IPS-NIHi11 (cell line): Measurements from ENCODE around the gene UGT1A5.
A peak's percentile ranks its signal among the peaks of the same experiment; 100 is the strongest.
"Not testable (repeated sequence)": the region's sequence is repeated elsewhere in the genome, so short reads cannot be mapped to it uniquely, and the experiment has no call there.

Experiments used
- DNase-seq: peaks from one replicate; pipeline ENCODE4 v3.0.0; 2012; ENCODE audit warnings: mixed read lengths, low spot score

Gene UGT1A5

GRCh38 chr2:233746475-233747282 lies 34.0 kb downstream of the UGT1A5 start:
- no peak for DNase-seq

DNA sequence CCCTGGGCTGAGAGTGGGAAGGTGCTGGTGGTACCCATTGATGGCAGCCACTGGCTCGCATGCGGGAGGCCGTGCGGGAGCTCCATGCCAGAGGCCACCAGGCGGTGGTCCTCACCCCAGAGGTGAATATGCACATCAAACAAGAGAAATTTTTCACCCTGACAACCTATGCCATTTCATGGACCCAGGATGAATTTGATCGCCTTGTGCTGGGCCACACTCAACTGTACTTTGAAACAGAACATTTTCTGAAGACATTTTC lies 34.5 kb downstream of the UGT1A5 start:
- no peak for DNase-seq

DNA sequence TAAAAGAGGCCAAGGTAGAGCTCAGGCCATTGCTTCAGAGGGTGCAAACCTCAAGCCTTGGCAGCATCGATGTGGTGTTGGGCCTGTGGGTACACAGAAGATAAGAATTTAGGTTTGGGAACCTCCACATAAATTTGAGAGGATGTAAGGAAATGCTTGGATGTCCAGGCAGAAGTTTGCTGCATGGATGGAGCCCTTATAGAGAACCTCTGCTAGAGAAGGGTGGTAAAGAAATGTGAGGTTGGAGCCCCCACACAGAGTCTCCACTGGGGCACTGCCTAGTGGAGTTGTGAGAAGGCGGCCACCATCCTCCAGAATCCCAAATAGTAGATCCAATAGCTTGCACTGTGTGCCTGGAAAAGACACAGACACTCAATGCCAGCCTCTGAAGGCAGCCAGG lies 38.0 kb downstream of the UGT1A5 start:
- DNase-seq: not testable (repeated sequence)

DNA sequence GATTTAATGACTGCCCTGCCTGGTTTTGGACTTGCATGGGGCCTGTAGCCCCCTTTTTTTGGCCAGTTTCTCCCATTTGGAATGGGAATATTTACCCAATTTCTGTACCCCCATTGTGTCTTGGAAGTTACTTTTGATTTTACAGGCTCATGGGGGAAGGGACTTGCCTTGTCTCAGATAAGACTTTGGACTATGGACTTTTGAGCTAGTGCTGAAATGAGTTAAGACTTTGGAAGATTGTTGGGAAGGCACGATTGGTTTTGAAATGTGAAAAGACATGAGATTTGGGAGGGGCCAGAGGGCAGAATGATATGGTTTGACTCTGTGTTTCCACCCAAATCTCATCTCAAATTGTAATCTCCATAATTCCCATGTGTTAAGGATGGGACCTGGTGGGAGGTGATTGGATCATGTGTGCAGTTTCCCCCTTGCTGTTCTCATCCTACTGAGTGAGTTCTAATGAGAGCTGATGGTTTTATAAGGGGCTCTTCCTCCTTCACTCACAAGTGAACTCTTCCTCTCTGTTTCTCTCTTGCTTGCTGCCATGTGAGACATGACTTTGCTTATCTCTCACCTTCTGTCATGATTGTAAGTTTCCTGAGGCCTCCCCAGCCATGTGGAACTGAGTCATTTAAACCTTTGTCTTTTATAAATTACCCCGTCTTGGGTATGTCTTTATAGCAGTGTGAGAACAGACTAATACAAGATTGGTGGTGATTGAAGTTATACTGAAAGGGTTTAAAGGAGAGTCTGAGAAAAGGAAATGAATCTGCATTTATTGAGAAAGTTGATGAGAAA lies 38.7 kb downstream of the UGT1A5 start:
- not testable (repeated sequence) for DNase-seq

DNA sequence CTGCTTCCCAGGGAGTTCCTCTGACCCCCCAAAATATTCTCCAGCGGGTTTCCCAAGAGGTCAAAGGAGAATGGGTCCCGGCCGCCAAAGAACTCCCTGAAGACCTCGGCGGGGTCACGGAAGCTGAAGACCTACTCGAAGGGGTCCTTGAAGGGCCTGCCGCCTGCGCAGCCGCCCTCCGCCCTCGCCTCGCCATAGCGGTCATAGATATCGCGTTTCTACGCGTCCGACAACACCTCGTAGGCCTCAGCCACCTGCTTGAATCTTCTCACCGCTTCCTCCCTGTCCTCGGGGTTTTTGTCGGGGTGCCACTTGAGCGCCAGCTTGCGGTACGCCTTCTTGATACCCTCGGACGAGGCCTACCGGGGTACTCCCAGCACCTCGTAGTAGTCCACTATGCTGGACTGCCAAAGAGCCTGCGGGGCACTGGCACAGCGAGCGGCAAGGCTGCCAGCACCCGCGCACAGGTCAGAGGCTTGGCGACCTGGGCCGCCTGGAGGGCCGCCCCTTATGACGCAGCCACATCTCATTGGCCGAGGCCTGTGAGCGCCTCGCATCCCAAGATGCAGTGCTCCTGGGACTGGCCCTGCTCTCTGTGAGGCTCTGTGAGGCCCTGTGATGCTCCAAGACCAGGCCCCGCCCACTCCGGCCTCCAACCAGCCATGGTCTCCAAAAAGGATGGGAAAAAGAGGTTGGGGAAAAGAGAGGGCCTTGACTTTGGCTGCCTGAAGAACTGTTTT lies 42.3 kb downstream of the UGT1A5 start:
- no peak for DNase-seq

DNA sequence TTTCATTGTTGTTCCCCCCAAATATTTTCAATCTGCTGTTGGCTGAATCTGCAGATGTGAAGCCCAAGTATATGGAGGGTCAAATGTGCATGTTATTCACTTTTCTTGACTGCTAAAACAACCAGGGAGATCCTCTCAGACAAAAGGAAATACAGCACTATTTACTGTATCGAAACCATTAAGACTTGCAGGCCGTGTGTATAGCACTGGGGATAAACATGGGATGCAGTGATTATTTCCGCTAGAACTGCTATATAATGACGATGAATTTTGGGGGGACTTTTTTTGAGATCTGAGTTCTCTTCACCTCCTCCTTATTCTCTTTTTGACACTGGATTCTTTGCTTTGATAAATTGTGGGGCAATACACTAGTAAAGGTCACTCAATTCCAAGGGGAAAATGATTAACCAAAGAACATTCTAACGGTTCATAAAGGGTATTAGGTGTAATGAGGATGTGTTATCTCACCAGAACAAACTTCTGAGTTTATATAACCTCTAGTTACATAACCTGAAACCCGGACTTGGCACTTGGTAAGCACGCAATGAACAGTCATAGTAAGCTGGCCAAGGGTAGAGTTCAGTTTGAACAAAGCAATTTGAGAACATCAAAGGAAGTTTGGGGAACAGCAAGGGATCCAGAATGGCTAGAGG lies 43.8 kb downstream of the UGT1A5 start:
- no peak for DNase-seq

- DNase-seq: no peak
These were observed 45.4 kb downstream of the UGT1A5 start for GRCh38 chr2:233758141-233758540.

- no peak for DNase-seq
These were observed 46.1 kb downstream of the UGT1A5 start for GRCh38 chr2:233758849-233759248.

DNA sequence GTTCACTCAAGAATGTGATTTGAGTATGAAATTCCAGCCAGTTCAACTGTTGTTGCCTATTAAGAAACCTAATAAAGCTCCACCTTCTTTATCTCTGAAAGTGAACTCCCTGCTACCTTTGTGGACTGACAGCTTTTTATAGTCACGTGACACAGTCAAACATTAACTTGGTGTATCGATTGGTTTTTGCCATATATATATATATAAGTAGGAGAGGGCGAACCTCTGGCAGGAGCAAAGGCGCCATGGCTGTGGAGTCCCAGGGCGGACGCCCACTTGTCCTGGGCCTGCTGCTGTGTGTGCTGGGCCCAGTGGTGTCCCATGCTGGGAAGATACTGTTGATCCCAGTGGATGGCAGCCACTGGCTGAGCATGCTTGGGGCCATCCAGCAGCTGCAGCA lies 47.3 kb downstream of the UGT1A5 start, which contains the start of gene UGT1A1:
Gene UGT1A1 (plus strand): TSS at position 228 of the 400 bp plus-strand sequence. CDS start 18 bp downstream, at position 246.
- DNase-seq: no peak

DNA sequence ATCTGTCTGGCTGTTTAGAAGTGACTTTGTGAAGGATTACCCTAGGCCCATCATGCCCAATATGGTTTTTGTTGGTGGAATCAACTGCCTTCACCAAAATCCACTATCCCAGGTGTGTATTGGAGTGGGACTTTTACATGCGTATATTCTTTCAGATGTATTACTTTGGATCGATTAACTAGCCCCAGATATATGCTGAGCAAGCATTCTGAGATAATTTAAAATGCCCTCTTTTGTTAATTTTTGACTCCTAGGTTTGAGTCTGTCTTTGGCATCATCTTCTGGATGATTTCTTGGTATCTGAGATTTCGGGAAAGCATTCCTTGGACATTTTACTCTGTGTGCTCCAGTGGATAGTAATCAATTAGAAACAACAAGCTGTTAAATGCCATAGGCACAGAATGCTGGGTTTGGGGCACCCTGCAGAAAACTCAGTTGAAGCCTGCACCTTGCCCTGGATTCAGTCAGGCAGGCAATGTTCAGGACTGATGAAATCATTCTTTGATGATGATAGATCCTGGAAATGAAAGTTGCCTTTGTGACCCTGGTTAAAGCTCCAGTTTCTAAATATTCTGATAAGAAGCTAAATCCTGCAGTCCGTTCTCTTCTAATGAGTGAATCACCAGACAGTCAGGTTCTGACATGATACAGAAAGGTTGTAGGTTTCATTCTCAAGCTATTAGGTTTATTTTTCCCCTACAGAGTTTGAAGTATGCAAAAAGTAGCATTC lies 48.5 kb downstream of the UGT1A5 start:
- DNase-seq: no peak

- DNase-seq: no peak
These were observed 51.6 kb downstream of the UGT1A5 start for GRCh38 chr2:233764264-233764663.

DNA sequence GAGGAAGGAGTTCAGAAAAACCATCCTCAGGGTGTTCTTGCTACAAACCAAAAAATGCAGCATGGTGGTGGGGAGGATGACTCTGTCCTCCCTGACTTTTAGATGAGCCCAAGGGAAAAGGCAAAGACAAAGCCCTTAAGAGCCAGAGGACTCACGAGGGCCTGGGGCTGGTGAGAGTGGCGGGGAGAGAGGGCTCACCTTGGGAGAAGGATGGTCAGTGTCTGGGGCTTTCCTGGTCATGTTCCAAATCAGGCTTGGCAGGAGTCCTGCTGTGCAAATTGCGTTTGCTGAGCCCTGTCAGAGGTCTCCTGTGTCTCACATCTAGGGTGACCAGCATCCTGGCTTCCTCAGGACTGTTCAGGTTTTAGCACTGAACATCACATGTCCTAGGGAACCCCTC lies 52.1 kb downstream of the UGT1A5 start:
- DNase-seq: no peak

DNA sequence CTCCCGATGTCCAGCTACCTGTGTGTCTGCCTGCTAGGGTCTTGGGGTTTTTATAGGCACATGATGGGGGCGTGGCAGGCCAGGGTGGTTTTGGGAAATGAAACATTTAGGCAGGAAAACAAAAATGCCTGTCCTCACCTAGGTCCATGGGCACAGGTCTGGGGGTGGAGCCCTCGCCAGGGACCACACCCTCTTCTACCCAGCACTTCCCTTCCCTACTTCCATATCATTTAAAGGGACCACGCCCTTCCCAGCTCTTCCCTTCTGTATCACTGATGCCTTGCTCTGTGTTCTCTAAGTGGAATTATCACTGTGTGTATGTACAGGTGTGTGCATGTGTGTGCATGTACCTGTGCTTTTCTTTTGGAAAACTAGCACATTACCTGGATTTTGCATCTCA lies 53.7 kb downstream of the UGT1A5 start:
- no peak for DNase-seq

DNA sequence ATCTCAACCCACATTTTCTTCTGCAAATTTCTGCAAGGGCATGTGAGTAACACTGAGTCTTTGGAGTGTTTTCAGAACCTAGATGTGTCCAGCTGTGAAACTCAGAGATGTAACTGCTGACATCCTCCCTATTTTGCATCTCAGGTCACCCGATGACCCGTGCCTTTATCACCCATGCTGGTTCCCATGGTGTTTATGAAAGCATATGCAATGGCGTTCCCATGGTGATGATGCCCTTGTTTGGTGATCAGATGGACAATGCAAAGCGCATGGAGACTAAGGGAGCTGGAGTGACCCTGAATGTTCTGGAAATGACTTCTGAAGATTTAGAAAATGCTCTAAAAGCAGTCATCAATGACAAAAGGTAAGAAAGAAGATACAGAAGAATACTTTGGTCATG lies 55.4 kb downstream of the UGT1A5 start:
- DNase-seq: peak; percentile 33

- no peak for DNase-seq
These were observed 56.6 kb downstream of the UGT1A5 start for GRCh38 chr2:233769260-233769659.

DNA sequence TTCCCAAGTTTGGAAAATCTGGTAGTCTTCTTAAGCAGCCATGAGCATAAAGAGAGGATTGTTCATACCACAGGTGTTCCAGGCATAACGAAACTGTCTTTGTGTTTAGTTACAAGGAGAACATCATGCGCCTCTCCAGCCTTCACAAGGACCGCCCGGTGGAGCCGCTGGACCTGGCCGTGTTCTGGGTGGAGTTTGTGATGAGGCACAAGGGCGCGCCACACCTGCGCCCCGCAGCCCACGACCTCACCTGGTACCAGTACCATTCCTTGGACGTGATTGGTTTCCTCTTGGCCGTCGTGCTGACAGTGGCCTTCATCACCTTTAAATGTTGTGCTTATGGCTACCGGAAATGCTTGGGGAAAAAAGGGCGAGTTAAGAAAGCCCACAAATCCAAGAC lies 59.4 kb downstream of the UGT1A5 start:
- no peak for DNase-seq

DNA sequence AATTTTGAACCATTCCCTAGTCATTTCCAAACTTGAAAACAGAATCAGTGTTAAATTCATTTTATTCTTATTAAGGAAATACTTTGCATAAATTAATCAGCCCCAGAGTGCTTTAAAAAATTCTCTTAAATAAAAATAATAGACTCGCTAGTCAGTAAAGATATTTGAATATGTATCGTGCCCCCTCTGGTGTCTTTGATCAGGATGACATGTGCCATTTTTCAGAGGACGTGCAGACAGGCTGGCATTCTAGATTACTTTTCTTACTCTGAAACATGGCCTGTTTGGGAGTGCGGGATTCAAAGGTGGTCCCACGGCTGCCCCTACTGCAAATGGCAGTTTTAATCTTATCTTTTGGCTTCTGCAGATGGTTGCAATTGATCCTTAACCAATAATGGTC lies 59.9 kb downstream of the UGT1A5 start:
- no peak for DNase-seq

DNA sequence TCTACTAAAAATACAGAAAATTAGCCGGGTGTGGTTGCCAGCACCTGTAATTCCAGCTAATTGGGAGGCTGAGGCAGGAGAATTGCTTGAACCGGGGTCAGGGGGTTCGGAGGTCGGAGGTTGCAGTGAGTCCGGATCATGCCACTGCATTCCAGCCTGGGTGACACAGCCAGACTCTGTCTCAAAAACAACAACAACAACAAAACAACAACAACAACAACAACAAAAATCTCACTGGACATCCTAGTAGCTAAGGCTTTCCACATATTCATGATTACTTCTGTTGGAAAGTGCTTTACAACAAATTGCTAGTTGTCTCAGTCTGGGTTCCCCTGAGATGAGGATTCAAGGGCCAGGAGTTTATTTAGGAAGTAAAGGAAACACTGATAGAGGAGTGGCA lies 61.1 kb downstream of the UGT1A5 start:
- no peak for DNase-seq

- DNase-seq: no peak
These were observed 62.7 kb downstream of the UGT1A5 start for GRCh38 chr2:233775414-233775813.

DNA sequence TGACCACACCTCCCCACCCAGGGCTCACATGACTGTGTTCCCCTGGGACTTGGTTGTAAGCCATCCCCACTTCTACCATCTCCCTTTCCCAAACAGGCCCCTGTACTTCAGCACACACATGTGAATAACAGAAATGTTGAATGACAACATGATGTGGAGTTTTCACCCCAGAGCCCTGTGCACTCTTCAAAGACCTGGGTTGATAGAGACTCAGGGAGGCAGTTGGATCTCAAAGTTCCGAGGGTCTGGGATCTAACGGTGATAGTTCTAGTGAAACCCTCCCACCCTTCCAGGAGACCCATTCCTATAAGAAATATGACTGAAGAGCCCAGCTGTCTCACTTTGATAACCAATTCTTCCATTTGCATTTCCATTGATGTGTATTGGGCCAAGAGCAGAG lies 65.3 kb downstream of the UGT1A5 start, which contains the start of gene MROH2A:
Gene MROH2A (plus strand): TSS at position 301 of the 400 bp plus-strand sequence. CDS start 1,029 bp downstream, outside the sequence.
- DNase-seq: no peak

DNA sequence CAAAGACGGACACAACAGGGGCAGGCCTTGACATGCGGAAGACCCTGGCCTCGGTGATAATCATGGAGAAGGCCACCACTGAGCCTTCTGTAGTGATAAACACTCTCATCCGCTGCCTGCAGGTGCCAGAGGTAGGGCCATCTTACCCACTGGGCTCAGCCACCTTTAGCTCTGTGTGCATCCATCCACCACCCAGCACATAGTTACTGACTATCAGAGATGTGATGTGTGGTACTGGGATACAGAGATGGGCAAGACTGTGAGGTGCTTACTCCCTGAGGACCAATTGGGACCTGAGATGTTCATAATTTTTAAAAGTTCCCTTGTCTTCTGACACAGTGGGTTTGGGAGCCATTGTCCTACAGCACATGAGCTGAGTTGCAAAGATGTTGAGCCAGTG lies 67.0 kb downstream of the UGT1A5 start:
- DNase-seq: no peak
